GM12874 (cell line): ENCODE data around the gene PRRT4.

Experiments
- TF ChIP-seq, protein P1 (sequence below): IDR thresholded peaks from 2 replicates; pipeline ENCODE4 v1.5.1; 2011; ENCODE audit warnings: low read depth, mild to moderate bottlenecking, control low read depth, low read length, moderate library complexity; ENCODE audit not compliant: insufficient read depth

Gene PRRT4

DNA sequence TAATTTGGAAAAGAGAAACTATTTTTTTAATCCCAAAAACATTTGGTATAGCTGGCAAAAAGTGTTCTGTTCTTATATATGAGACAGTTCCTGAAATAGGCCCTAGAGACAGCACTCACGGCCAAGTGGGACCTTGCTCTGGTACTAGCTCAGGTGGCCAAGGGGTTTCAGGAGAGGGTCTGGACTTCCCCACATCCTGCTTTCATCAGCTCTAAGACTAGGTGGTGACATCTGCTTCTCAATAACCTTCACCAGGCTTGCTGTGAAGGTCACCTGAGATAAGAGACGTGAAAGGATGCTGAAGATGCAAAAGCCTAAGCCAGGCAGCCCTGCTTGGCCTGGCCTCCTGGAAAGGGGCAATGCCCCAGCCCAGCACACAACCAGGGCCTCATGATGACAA lies 58.4 kb downstream of the PRRT4 start:
- TF ChIP-seq, protein P1, sequence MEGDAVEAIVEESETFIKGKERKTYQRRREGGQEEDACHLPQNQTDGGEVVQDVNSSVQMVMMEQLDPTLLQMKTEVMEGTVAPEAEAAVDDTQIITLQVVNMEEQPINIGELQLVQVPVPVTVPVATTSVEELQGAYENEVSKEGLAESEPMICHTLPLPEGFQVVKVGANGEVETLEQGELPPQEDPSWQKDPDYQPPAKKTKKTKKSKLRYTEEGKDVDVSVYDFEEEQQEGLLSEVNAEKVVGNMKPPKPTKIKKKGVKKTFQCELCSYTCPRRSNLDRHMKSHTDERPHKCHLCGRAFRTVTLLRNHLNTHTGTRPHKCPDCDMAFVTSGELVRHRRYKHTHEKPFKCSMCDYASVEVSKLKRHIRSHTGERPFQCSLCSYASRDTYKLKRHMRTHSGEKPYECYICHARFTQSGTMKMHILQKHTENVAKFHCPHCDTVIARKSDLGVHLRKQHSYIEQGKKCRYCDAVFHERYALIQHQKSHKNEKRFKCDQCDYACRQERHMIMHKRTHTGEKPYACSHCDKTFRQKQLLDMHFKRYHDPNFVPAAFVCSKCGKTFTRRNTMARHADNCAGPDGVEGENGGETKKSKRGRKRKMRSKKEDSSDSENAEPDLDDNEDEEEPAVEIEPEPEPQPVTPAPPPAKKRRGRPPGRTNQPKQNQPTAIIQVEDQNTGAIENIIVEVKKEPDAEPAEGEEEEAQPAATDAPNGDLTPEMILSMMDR: no peak

GRCh38 chr7:128302139-128302538 lies 59.4 kb downstream of the PRRT4 start:
- TF ChIP-seq, protein P1: no peak
